ENCODE results near the gene HOXD3.

The HOXD3 gene

GRCh38 chr2:176186024-176186423, 28.9 kb downstream of the HOXD3 start:
- no peak for DNase-seq

DNA sequence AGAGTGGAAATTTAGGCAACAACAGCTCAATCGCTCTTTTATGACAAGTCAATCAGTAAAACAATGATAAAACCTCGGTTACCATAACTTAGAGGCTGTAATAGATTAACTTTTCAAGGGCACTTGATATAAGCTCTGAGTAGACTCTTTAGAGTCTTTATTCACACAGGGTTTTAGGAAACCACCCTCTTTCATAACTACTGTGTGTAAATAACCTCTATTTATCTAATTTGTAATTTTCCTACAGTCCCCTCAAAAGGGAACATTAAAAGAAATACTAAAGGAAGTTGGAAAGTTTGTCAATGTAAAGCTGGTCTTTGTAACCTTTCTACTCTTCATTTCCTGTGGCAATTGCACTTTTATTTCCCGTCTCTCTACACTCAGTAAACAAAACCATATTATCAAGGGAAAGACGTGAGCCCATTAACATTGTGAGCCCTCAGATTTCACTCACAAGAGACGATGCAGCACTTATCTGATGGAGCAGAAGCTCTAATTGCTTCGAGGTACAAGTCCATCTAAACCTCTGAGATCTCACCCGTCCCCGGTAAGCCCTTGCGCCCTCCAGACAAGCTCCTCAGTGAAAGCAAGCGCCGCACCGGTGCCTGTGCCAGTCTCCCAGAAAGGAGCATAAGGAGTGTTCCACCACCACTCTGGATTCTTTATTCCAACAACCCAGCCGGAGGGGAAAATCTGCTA, 30.2 kb downstream of the HOXD3 start:
- DNase-seq, result no peak

GRCh38 chr2:176187899-176188773, 31.0 kb downstream of the HOXD3 start, which contains the start of gene HOXD1:
TSS of gene HOXD1 (plus strand) at chr2:176188668. CDS start at chr2:176188802, 134 bp downstream.
- DNase-seq, result no peak

DNA sequence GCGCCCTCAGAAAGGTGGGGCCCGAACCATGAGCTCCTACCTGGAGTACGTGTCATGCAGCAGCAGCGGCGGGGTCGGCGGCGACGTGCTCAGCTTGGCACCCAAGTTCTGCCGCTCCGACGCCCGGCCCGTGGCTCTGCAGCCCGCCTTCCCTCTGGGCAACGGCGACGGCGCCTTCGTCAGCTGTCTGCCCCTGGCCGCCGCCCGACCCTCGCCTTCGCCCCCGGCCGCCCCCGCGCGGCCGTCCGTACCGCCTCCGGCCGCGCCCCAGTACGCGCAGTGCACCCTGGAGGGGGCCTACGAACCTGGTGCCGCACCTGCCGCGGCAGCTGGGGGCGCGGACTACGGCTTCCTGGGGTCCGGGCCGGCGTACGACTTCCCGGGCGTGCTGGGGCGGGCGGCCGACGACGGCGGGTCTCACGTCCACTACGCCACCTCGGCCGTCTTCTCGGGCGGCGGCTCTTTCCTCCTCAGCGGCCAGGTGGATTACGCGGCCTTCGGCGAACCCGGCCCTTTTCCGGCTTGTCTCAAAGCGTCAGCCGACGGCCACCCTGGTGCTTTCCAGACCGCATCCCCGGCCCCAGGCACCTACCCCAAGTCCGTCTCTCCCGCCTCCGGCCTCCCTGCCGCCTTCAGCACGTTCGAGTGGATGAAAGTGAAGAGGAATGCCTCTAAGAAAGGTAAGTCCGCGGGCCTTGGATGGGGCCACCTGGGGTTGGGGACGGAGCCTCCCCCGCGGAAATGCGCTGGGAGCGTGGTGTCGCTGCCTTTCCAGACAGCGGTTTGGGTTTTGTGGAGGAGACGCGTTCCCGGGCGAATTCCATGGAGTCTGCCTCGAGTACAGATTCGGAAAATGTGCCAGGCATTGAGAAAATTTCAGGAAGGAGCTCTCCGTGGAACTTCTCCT, 31.9 kb downstream of the HOXD3 start:
- no peak for DNase-seq

DNA sequence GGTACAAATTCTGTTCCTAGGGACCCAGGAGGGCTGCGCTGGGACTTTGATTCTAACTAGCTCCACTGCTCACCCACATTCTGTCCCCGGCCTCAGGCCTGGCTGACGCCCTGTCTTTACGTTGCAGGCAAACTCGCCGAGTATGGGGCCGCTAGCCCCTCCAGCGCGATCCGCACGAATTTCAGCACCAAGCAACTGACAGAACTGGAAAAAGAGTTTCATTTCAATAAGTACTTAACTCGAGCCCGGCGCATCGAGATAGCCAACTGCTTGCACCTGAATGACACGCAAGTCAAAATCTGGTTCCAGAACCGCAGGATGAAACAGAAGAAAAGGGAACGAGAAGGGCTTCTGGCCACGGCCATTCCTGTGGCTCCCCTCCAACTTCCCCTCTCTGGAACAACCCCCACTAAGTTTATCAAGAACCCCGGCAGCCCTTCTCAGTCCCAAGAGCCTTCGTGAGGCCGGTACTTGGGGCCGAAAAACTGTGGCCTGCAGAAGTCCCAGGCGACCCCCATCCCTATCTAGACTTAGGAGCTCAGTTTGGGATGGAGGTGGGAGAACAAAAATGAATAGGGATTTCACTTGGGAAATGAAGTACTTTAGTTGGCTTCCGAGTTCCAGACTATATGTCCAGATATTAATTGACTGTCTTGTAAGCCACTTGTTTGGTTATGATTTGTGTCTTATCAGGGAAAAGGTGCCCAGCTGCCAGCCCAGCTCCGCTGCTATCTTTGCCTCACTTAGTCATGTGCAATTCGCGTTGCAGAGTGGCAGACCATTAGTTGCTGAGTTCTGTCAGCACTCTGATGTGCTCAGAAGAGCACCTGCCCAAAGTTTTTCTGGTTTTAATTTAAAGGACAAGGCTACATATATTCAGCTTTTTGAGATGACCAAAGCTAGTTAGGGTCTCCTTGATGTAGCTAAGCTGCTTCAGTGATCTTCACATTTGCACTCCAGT, 32.9 kb downstream of the HOXD3 start:
- no peak for DNase-seq

DNA sequence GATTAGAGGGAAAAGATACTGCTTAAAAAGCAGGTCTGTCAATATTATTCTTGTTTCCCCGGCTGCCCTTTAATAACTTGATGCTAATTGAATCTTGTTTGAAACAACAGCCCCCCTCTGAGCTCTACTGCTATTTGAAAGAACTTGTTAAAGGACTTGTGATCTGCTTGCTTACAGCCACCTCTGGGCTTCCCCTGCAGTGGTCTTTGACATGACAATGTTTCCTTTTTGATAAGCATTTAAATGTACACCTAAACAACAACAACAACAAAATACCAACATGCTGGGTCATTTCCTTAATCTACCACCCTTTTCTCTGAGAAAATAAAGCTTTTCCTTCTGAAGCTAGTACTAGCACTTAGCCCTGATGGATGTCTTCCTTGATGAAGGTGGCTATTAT, 35.2 kb downstream of the HOXD3 start:
- no peak for DNase-seq

- no peak for DNase-seq
Measured at GRCh38 chr2:176193048-176193447, 35.9 kb downstream of the HOXD3 start.

DNA sequence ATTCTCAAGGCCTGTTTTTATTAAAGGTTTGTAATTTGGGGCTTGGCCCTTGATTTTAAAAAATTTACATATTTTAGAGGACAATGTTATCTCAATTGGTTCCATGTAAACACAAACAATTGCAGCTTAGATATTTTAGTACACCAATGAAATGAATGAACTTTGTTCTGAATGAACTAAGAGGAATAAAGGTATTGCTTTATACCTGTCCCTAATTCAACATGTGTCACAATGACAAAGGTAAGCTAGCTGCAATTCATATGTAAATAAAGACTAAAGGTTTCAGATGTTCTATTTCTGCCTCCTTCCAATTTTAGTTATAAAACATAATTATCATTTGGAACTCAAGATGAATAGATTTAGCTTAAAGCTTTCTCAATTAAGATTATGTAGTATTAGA, 42.8 kb downstream of the HOXD3 start:
- no peak for DNase-seq

GRCh38 chr2:176200971-176201370, 43.9 kb downstream of the HOXD3 start:
- DNase-seq, result no peak

DNA sequence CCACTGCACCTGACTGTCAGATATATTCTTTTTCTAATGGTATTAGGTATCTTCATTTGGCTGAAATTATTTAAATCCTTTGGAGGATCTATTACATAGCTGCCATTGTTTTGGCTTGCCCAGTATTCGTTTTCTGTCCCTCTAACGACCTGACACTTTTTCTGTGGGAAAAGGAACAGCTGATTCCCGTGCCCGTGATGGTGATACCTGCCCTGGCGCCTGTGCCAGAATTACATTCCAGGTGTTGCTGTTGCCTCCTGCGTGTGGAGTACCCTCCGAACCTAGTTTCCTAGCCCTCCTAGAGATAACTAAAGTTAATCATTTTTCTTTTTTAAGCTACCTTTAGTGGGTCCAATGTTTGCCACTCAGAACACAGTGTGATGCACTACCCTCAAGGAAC, 45.4 kb downstream of the HOXD3 start:
- DNase-seq, result no peak

DNA sequence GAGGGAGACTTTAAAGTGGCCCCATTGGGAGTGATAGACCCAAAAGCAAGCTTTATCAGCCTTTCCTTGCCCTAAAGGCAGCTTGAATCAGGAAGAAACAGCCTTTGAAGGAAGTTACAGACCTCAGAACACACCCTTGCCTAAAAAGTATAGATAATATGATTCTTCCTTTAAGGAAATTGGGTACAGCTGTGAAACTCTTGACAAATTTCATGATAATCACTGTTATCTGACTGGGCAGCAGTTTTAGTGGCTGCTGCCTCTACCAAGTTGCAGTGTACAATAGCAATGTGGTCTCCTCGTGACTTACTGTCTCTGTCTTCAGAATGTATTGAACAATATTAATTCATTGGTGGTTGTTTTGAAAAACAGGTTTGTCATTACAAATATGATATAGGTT, 48.0 kb downstream of the HOXD3 start:
- no peak for DNase-seq

GRCh38 chr2:176206136-176206535, 49.0 kb downstream of the HOXD3 start:
- DNase-seq, result no peak

DNA sequence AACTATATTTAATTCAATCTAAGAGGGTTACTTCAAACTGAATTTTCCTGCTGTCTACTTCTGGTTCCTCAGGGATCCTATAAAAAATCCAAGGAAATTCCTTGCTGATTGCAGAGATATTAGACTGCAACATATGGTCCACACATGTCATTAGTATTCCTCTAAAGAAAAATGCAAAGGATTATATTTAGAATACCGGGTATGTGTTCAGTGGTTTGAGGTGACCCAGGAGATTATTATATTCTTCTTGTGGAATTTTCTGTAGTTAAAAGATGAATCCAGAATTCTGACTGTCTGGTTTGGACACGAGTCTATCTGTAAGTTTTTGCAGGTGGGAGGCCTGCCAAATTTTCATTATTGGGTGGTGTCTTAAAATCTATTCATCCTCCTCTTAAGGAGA, 49.6 kb downstream of the HOXD3 start:
- DNase-seq, result no peak

DNA sequence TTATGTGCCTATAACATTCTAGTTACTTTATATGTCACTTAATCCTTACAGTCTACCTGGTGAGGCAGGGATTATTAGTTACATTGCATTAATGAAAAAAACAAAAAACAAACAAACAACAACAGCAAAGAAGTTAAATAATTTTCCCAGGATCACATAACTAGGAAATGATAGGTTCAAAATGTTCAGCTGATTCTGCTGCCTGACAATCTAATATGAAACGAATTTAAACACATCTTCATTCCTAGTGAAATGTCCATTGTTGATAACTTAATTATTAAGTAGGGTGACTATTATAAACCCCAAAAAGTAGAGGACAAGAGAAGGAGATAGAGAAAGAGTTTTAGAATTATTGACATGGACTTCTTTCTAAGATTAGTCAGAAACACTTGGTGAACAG, 54.0 kb downstream of the HOXD3 start:
- DNase-seq, result no peak

DNA sequence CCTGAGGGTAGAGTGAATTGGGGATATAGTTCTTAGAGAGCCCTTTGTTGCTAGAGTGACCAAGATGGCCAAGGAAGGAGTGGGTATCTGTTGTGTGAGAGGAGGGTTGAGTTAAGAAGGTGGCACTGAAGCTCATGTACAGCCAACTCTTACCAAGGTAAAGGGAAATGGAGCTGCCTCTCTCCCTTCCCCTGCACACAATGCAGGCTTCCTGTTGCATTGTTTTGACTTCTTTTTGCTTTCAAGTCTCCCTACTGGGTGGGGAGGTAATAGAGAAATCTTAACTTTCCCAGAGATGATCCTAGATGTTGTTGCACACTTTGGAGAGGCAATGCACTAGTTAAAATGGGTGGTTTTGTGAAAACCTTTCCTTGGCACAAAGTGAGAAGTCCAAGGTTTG, 55.2 kb downstream of the HOXD3 start:
- no peak for DNase-seq

DNA sequence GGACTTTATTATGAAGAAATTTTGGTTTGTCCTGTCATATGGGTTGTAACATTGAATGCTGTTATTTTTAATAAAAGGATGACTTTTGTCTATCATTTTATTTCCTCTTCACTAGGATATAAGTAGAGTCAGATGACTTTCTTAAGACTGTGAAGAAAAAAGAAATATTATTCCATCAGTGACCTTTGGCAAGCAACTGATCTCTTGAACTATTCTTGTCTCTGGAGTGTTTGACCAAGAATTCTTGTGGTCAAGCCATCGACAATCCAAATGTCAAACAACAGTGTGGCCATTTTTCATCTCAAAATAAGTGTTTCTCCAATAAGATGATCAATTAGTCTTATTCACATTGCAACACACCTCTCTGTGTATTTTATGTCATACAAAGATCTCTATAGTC, 56.3 kb downstream of the HOXD3 start:
- no peak for DNase-seq
